Colonic mucosa (tissue), 4 donors: Measurements from ENCODE around the gene TTC7B. TPM values are rescaled to one million over a fixed set of nuclear protein-coding genes. Genes with fewer than 3 reads are reported as not detected.

Source experiments
- DNase-seq: peaks from one replicate; pipeline ENCODE4 v3.0.0-alpha.2; 2020
- H3K27ac ChIP-seq: fragments of 200-600 bp; one replicate; pipeline ENCODE4 v1.8.0; 2021
- H3K27me3 ChIP-seq: fragments of 200-600 bp; one replicate; pipeline ENCODE4 v1.8.0; 2021
- H3K36me3 ChIP-seq: fragments of 200-600 bp; one replicate; pipeline ENCODE4 v1.8.0; 2021
- H3K4me1 ChIP-seq: fragments of 200-600 bp; one replicate; pipeline ENCODE4 v1.8.0; 2021; ENCODE audit warnings: mild to moderate bottlenecking
- H3K4me3 ChIP-seq: fragments of 200-600 bp; one replicate; pipeline ENCODE4 v1.8.0; 2021
- H3K9ac ChIP-seq, 2 donors: one replicate each; pipeline ENCODE4 v1.7.0; 2013; ENCODE audit warnings: control low read depth in 2 of 2, low read depth in 2 of 2, low read length in 2 of 2
- H3K9me3 ChIP-seq: fragments of 200-600 bp; one replicate; pipeline ENCODE4 v1.8.0; 2021
- intact Hi-C: fragments of 100-400 bp; cut with DNase I; formaldehyde crosslinking; loops from one replicate; pipeline ENCODE4 v1.14.1; 2022
- total RNA-seq, 2 donors: library from RNA; stranded (reverse); fragmentation: NEBNext Ultra II Directional in 1 of 2; extraction: Animal tissue kit (Norgen Biotek cat#: 25700) in 1 of 2; gene quantifications; one replicate each; pipeline ENCODE4 v1.2.1, GENCODE V29; 2021
- TF ChIP-seq, protein P1 (sequence below): fragments of 200-600 bp; IDR thresholded peaks from one replicate; pipeline ENCODE4 v1.8.0; 2022; ENCODE audit warnings: antibody characterized with exemption, mild to moderate bottlenecking
- donor health status: healthy.
- donor health status: DM: no; HTN: no; CAD: no.
- donor health status: DM: no; HTN: no; CAD: no.

Gene TTC7B
- total RNA-seq, 2 donors from 2014 or later, result 3.3 to 11.8 TPM

DNA sequence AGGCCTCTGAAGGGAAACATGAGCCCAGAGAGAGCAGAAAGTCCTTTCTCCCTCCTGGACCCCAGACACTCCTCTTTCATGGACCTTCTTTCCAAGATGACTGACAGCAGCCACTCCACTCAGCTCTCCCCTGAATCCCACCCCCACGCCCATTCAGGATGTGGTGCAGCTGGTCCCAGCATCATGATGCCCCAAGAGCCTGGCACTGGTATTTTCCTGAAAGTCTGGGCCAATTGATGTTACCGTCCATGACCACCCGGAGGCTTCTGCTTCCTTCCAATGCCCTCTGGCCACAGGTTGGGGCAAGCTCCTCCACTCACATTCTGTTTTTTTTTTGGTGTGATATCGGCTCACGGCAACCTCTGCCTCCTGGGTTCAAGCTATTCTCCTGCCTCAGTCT is 306.8 kb downstream of the TTC7B start:
- Histone ChIP-seq H3K4me3 (no peak overlapping the region), H3K4me1 (peaks cover 8% of the 10 kb centered on the region), H3K9ac (peak overlapping the region in 1 of 2 donors; percentile 65), H3K36me3 (no peaks in the 10 kb centered on the region), H3K9me3 (no peaks in the 10 kb centered on the region), H3K27ac (peak overlapping the region; percentile 1), H3K27me3 (no peaks in the 10 kb centered on the region)
- no peak for DNase-seq
- intact Hi-C loops, result no loop called here
- TF ChIP-seq, protein P1, sequence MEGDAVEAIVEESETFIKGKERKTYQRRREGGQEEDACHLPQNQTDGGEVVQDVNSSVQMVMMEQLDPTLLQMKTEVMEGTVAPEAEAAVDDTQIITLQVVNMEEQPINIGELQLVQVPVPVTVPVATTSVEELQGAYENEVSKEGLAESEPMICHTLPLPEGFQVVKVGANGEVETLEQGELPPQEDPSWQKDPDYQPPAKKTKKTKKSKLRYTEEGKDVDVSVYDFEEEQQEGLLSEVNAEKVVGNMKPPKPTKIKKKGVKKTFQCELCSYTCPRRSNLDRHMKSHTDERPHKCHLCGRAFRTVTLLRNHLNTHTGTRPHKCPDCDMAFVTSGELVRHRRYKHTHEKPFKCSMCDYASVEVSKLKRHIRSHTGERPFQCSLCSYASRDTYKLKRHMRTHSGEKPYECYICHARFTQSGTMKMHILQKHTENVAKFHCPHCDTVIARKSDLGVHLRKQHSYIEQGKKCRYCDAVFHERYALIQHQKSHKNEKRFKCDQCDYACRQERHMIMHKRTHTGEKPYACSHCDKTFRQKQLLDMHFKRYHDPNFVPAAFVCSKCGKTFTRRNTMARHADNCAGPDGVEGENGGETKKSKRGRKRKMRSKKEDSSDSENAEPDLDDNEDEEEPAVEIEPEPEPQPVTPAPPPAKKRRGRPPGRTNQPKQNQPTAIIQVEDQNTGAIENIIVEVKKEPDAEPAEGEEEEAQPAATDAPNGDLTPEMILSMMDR, result no peak

DNA sequence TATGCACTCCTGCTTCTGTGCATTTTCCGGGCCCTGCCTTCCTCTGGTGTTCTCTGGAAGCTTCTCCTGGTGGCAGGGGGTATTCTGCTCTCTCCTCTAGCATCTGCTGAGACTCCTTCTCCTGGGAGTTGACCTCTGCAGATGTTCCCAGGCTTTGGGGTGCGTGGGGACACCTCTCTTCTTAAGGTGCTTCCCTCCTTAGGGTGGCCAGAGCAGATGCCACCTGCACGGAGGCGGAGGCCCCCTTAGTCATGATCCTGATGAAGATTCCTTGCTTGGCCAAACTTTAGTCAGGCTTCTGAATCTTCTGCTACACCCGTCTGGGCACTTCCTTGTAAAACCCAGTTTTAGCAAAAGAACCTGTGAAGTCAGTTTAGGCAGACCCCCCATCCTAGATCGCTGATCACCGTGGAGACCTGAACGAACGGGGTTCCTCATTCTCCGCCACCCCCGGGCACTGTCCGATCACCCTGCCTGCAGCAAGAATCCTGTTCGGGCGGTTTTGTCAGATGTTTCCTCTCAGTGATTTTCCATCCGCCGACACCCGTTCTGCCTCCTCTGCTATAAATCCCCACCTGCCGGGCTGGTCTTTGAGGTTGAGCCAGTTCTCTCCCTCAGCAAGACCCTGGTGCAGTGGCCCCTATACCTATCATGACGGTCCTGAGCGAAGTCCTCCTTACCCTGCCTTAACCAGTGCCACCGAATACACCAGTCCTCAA is 307.5 kb downstream of the TTC7B start:
- Histone ChIP-seq H3K9ac (peak overlapping the region; percentile 1 to 65), H3K36me3 (no peaks in the 10 kb centered on the region), H3K27me3 (no peaks in the 10 kb centered on the region), H3K9me3 (no peaks in the 10 kb centered on the region), H3K4me1 (peaks cover 8% of the 10 kb centered on the region), H3K4me3 (no peak overlapping the region), H3K27ac (peak overlapping the region; percentile 1)
- TF ChIP-seq, protein P1, result no peak
- intact Hi-C loops, result no loop called here
- DNase-seq, result peak; percentile 86

DNA sequence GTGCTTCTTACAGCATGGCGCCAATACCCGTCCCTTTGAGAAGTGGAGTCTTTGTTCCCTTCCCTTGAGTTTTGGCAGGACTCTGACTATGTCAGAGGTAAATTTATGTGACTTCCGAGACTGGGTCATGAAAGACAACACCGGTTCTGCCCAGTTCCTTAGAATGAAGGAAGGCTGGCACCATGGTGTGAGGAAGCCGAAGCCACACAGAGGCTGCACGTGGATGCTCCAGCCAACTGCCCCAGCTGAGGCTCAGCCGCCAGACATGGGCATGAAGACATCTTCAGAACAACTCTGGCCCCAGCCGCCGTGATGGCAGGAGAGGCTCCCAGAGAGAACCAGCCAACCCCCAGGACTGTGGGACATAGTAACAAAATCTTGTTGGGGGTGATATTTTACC is 308.2 kb downstream of the TTC7B start:
- intact Hi-C loops, result no loop called here
- H3K9ac ChIP-seq, result no peak overlapping the region
- H3K4me3 ChIP-seq, result no peak overlapping the region
- peaks cover 2% of the 10 kb centered on the region for H3K4me1 ChIP-seq
- DNase-seq, result no peak
- TF ChIP-seq, protein P1, result no peak
- no peaks in the 10 kb centered on the region for H3K27me3 ChIP-seq
- no peaks in the 10 kb centered on the region for H3K36me3 ChIP-seq
- H3K9me3 ChIP-seq, result no peaks in the 10 kb centered on the region
- H3K27ac ChIP-seq, result no peak overlapping the region

DNA sequence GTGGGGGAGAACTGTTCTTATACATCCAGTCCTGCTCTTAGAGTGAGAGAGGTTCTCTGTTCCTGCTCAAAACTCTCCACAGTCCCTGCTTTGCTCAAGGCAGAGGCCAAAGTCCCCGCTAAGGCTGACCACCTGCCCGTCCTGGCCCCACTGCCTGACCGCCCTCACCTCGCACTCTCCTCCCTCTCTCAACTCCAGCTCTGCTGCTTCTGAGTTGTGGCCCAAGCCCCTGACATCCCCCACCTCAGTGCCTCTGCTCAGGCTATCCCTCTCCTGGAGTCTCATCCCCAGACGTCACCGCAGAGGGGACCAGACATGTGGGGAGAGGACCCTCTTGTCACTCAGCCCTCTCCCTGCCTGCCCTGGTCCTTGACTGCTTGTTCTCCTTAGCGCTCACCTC is 308.8 kb downstream of the TTC7B start:
- no peak overlapping the region for H3K4me3 ChIP-seq
- H3K4me1 ChIP-seq, result peaks cover 2% of the 10 kb centered on the region
- intact Hi-C loops, result no loop called here
- no peaks in the 10 kb centered on the region for H3K36me3 ChIP-seq
- TF ChIP-seq, protein P1, result no peak
- no peak overlapping the region for H3K27ac ChIP-seq
- H3K9me3 ChIP-seq, result no peaks in the 10 kb centered on the region
- no peaks in the 10 kb centered on the region for H3K27me3 ChIP-seq
- H3K9ac ChIP-seq, result no peak overlapping the region
- no peak for DNase-seq

DNA sequence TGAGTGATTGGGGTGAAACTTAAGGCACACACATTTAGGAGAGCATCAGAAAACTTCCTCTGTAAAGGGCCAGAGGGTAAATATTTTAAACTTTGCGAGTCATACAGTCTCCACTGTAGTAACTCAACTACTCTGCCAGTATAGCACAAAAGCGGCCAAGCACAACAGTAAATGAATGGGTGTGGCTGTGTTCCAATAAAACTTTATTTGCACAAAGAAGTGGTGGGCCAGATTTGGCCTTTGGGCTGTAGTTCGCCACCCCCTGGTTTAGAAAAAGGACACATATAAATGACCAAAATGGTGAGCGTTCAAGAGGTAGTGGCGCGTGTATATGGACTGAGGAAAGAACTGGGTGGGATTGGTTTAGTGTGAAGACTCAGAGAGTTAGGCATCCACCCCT is 309.5 kb downstream of the TTC7B start:
- TF ChIP-seq, protein P1, result no peak

More for the DNA sequence above, 309.5 kb downstream of the TTC7B start:
- DNase-seq, result no peak
- intact Hi-C loops, result no loop called here
- Histone ChIP-seq H3K27ac (no peak overlapping the region), H3K9ac (no peak overlapping the region), H3K4me3 (no peak overlapping the region), H3K36me3 (no peaks in the 10 kb centered on the region), H3K9me3 (no peaks in the 10 kb centered on the region), H3K4me1 (peaks cover 2% of the 10 kb centered on the region), H3K27me3 (no peaks in the 10 kb centered on the region)
